ENCODE results near the gene NEGR1.

DNA sequence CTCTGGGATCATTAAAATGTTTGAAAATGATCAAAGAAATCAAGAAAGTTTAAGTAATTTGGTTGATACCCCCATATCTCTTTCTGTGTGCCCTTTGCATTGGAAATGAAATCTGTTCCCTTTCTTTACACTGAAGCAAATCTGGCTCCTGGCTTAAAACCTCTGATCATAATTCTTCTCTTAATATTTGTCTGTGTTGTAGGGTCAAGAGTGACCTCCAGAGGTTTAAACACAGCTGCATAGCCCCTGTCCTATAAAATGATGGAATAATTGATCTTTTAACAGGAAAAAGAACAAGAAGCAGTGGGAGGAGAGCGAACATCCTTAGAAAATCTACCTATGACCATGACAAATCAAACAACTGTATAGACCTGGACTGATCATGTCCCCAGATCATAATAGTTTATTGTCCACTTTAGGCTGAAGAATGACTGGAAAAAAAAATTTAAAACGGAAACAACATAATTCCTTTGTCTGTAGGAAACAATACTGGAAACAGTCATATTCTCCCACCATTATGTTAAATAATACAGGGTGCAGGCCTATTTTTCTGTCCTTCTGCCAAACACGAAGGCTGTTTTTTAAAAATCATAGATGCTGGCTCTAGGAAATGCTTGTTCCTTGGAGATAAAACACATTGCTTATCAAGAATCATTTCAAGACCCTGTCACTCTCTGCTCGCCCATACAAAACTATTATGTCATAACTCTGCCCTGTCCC, 184.3 kb downstream of the NEGR1 start:
- TF ChIP-seq, protein P1, sequence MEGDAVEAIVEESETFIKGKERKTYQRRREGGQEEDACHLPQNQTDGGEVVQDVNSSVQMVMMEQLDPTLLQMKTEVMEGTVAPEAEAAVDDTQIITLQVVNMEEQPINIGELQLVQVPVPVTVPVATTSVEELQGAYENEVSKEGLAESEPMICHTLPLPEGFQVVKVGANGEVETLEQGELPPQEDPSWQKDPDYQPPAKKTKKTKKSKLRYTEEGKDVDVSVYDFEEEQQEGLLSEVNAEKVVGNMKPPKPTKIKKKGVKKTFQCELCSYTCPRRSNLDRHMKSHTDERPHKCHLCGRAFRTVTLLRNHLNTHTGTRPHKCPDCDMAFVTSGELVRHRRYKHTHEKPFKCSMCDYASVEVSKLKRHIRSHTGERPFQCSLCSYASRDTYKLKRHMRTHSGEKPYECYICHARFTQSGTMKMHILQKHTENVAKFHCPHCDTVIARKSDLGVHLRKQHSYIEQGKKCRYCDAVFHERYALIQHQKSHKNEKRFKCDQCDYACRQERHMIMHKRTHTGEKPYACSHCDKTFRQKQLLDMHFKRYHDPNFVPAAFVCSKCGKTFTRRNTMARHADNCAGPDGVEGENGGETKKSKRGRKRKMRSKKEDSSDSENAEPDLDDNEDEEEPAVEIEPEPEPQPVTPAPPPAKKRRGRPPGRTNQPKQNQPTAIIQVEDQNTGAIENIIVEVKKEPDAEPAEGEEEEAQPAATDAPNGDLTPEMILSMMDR (conservative IDR thresholded peaks at IDR 0.05), result no peak
- no peak for TF ChIP-seq EZH2 (IDR thresholded peaks at IDR 0.05; ENCODE audit: low read depth)

Data from PC-9 (cell line).